Measurements from ENCODE around the gene MEGF11.

GRCh38 chr15:65970937-65971740, 282.4 kb downstream of the MEGF11 start:
- TF ChIP-seq POLR2A (IDR thresholded peaks at IDR 0.05) (no peak), CTCF (IDR thresholded peaks at IDR 0.05) (no peak)
